H1 (cell line): ENCODE data around the gene GLIPR2. TPM values are rescaled to one million over a fixed set of nuclear protein-coding genes. Genes with fewer than 3 reads are reported as not detected.

Source experiments
- CTCF ChIA-PET: fragments of 300-600 bp; sonication (Branson Sonifier 250); formaldehyde crosslinking; loops from one replicate; lab custom pipeline; 2021; ENCODE audit not compliant: partially characterized antibody; lab: Charles Lee
- POLR2A ChIA-PET: fragments of 300-600 bp; sonication (Branson Sonifier 250); formaldehyde crosslinking; loops from one replicate; lab custom pipeline; 2021; ENCODE audit warnings: inconsistent platforms; ENCODE audit not compliant: partially characterized antibody; lab: Charles Lee
- DNase-seq, 2 experiments: peaks; one replicate each; pipeline versions ENCODE4 v3.0.0 to v3.0.0-alpha.2; 2010 to 2022; ENCODE audit warnings: low spot score in 2 of 2, low read depth in 1 of 2, mixed read lengths in 1 of 2
- FAIRE-seq: peaks from 2 replicates; lab custom pipeline; 2011; peaks lifted over from hg19 to GRCh38; lab: Jason Lieb, UNC
- H2AFZ ChIP-seq: 2 replicates; pipeline ENCODE4 v1.8.1; 2012; ENCODE audit warnings: low read length, inconsistent platforms
- H2AK5ac ChIP-seq: 2 replicates; pipeline ENCODE4 v1.6.1; 2013; ENCODE audit warnings: low read depth, low read length
- H2BK120ac ChIP-seq: replicated peaks from 2 replicates; pipeline ENCODE3; 2013; ENCODE audit warnings: low read depth, low read length, inconsistent platforms
- H2BK12ac ChIP-seq: 2 replicates; pipeline ENCODE4 v1.6.1; 2013; ENCODE audit warnings: low read depth, low read length
- H2BK15ac ChIP-seq: 2 replicates; pipeline ENCODE4 v1.6.1; 2013; ENCODE audit warnings: low read length
- H2BK20ac ChIP-seq: 2 replicates; pipeline ENCODE4 v1.6.1; 2013; ENCODE audit warnings: low read length
- H2BK5ac ChIP-seq: 2 replicates; pipeline ENCODE4 v1.6.1; 2013; ENCODE audit warnings: low read depth, low read length
- H3K14ac ChIP-seq: 2 replicates; pipeline ENCODE4 v1.6.1; 2013; ENCODE audit warnings: inconsistent platforms; ENCODE audit not compliant: insufficient read length
- H3K18ac ChIP-seq: 2 replicates; pipeline ENCODE4 v1.6.1; 2013; ENCODE audit warnings: low read length; ENCODE audit errors: extremely low read depth
- H3K23ac ChIP-seq: 2 replicates; pipeline ENCODE4 v1.6.1; 2013; ENCODE audit warnings: inconsistent platforms; ENCODE audit not compliant: insufficient read length
- H3K23me2 ChIP-seq: 2 replicates; pipeline ENCODE4 v1.6.1; 2013; ENCODE audit warnings: low read depth, low read length
- H3K27ac ChIP-seq: 2 replicates; pipeline ENCODE4 v1.6.1; 2011; ENCODE audit warnings: low read depth, low read length, inconsistent platforms
- H3K27me3 ChIP-seq, 4 experiments: replicated peaks in 1 of 4; 1 replicate in 1 of 4; 2 replicates in 3 of 4; pipeline versions ENCODE4 v1.6.1 to v1.8.1; 2011 to 2013; ENCODE audit warnings: low read length in 3 of 4, mild to moderate bottlenecking in 3 of 4, inconsistent platforms in 2 of 4, mixed read lengths in 2 of 4, moderate library complexity in 1 of 4; ENCODE audit not compliant: control insufficient read depth in 3 of 4, insufficient read depth in 3 of 4; ENCODE audit errors: extremely low read depth in 1 of 4
- H3K36me3 ChIP-seq, 4 experiments: 2 replicates each; pipeline versions ENCODE4 v1.6.1 to v1.8.1; 2011 to 2013; ENCODE audit warnings: mild to moderate bottlenecking in 4 of 4, low read length in 3 of 4, moderate library complexity in 2 of 4, control low read depth in 1 of 4, inconsistent platforms in 1 of 4; ENCODE audit not compliant: insufficient read depth in 4 of 4, control insufficient read depth in 2 of 4
- H3K4ac ChIP-seq: replicated peaks from 2 replicates; pipeline ENCODE3; 2013; ENCODE audit warnings: low read length, low read depth, mixed read lengths, inconsistent platforms; ENCODE audit not compliant: insufficient read length
- H3K4me1 ChIP-seq, 4 experiments: replicated peaks in 1 of 4; 1 replicate in 1 of 4; 2 replicates in 3 of 4; pipeline versions ENCODE4 v1.6.1 to v1.8.1; 2011 to 2013; ENCODE audit warnings: low read length in 3 of 4, inconsistent platforms in 2 of 4, mixed read lengths in 1 of 4; ENCODE audit not compliant: insufficient read depth in 4 of 4, control insufficient read depth in 3 of 4
- H3K4me2 ChIP-seq, 2 experiments: 2 replicates each; pipeline versions ENCODE4 v1.6.1 to v1.8.1; 2011 to 2013; ENCODE audit warnings: low read depth in 2 of 2, low read length in 2 of 2, control low read depth in 1 of 2, inconsistent platforms in 1 of 2, mild to moderate bottlenecking in 1 of 2; ENCODE audit not compliant: insufficient read depth in 1 of 2
- H3K4me3 ChIP-seq, 4 experiments: fragments of 200-600, 300-600 bp in 1 of 4; sonication (generic), shearing (Covaris generic), sonication (Bioruptor Twin) in 1 of 4; 2 replicates each; pipeline versions ENCODE4 v1.5.1 to v1.8.1; 2011 to 2016; ENCODE audit warnings: low read length in 4 of 4, low read depth in 3 of 4, control low read depth in 2 of 4, inconsistent platforms in 2 of 4, mild to moderate bottlenecking in 2 of 4, mixed read lengths in 1 of 4, moderate library complexity in 1 of 4; ENCODE audit not compliant: insufficient read depth in 2 of 4; ENCODE audit errors: extremely low read depth in 1 of 4
- H3K56ac ChIP-seq: replicated peaks from 2 replicates; pipeline ENCODE3; 2013; ENCODE audit warnings: low read depth, mild to moderate bottlenecking, mixed read lengths, low read length, inconsistent platforms; ENCODE audit not compliant: insufficient read length
- H3K79me1 ChIP-seq: 2 replicates; pipeline ENCODE4 v1.6.1; 2013; ENCODE audit warnings: low read depth, low read length, control low read depth
- H3K79me2 ChIP-seq, 2 experiments: 2 replicates each; pipeline versions ENCODE4 v1.6.1 to v1.8.1; 2012 to 2013; ENCODE audit warnings: low read length in 2 of 2, mild to moderate bottlenecking in 2 of 2, inconsistent platforms in 1 of 2; ENCODE audit not compliant: insufficient read depth in 2 of 2, control insufficient read depth in 1 of 2
- H3K9ac ChIP-seq, 4 experiments: replicated peaks in 1 of 4; 1 replicate in 1 of 4; 2 replicates in 3 of 4; pipeline versions ENCODE4 v1.6.1 to v1.8.1; 2011 to 2013; ENCODE audit warnings: low read depth in 3 of 4, low read length in 3 of 4, control low read depth in 2 of 4, mild to moderate bottlenecking in 2 of 4, moderate library complexity in 2 of 4, inconsistent platforms in 1 of 4; ENCODE audit errors: extremely low read depth in 1 of 4
- H3K9me3 ChIP-seq, 2 experiments: 2 replicates each; pipeline versions ENCODE4 v1.6.1 to v1.8.1; 2012 to 2013; ENCODE audit warnings: mild to moderate bottlenecking in 2 of 2, moderate library complexity in 2 of 2, control low read depth in 1 of 2, inconsistent platforms in 1 of 2, low read depth in 1 of 2, low read length in 1 of 2, mixed read lengths in 1 of 2; ENCODE audit not compliant: insufficient read depth in 2 of 2
- H4K20me1 ChIP-seq, 2 experiments: replicated peaks in 1 of 2; 2 replicates each; pipeline versions ENCODE3 to v1.8.1; 2011 to 2013; ENCODE audit warnings: inconsistent platforms in 2 of 2, low read length in 2 of 2, mild to moderate bottlenecking in 1 of 2; ENCODE audit not compliant: insufficient read depth in 2 of 2, control insufficient read depth in 1 of 2
- H4K5ac ChIP-seq: 2 replicates; pipeline ENCODE4 v1.6.1; 2013; ENCODE audit warnings: low read length, low read depth, mixed read lengths, inconsistent platforms; ENCODE audit not compliant: insufficient read length
- H4K8ac ChIP-seq: 2 replicates; pipeline ENCODE4 v1.8.0; 2013; ENCODE audit warnings: mild to moderate bottlenecking, moderate library complexity, low read length, inconsistent platforms; ENCODE audit not compliant: insufficient read depth; ENCODE audit errors: extremely low read depth
- H4K91ac ChIP-seq: replicated peaks from 2 replicates; pipeline ENCODE3; 2013; ENCODE audit warnings: low read length, mixed read lengths, inconsistent platforms; ENCODE audit not compliant: insufficient read length
- BCL11A ChIP-seq, 2 experiments: IDR thresholded peaks; one replicate each; pipeline ENCODE4 v1.6.1; 2011; ENCODE audit warnings: low read depth in 2 of 2, low read length in 2 of 2, mild to moderate bottlenecking in 2 of 2
- E2F6 ChIP-seq: IDR thresholded peaks from 2 replicates; pipeline ENCODE4 v1.6.1; 2012; ENCODE audit warnings: inconsistent platforms
- RAD21 ChIP-seq, 2 experiments: IDR thresholded peaks in 1 of 2; conservative IDR thresholded peaks in 1 of 2; 2 replicates each; pipeline ENCODE4 v1.6.1; 2011; ENCODE audit warnings: low read depth in 2 of 2, low read length in 2 of 2, improper control_type of control experiment in 1 of 2, inconsistent platforms in 1 of 2, mild to moderate bottlenecking in 1 of 2, moderate library complexity in 1 of 2
- RBBP5 ChIP-seq: IDR thresholded peaks from 2 replicates; pipeline ENCODE4 v1.7.1; 2012; ENCODE audit warnings: low read depth, mild to moderate bottlenecking, inconsistent platforms, low read length, moderate library complexity, borderline replicate concordance
- TAF1 ChIP-seq: IDR thresholded peaks from 2 replicates; pipeline ENCODE4 v1.6.1; 2011; ENCODE audit warnings: mild to moderate bottlenecking, low read depth, low read length
- whole genome bisulfite sequencing, 2 experiments: shearing (Covaris generic) in 1 of 2; methylation state at CpG; one replicate each; pipeline versions ENCODE4 v1.1.6 to v1.1.7; 2013 to 2015; ENCODE audit warnings: low lambda C conversion rate in 2 of 2, mixed read lengths in 2 of 2, inconsistent platforms in 1 of 2, low coverage in 1 of 2, missing lambda C conversion rate in 1 of 2; ENCODE audit not compliant: insufficient replicate concordance in 2 of 2, insufficient coverage in 1 of 2, insufficient read length in 1 of 2; ENCODE audit errors: extremely low coverage in 1 of 2, missing lambda C conversion rate in 1 of 2; 5-methylcytosine and 5-hydroxymethylcytosine counted together
- polyA plus RNA-seq, 7 experiments: library from polyadenylated mRNA; depleted of rRNA in 3 of 7; stranded (reverse) in 5 of 7; unstranded in 2 of 7; fragments of >200 nt in 5 of 7; fragments of 200-250 nt in 2 of 7; gene quantifications; 1 replicate in 5 of 7; 2 replicates in 1 of 7; 4 replicates in 1 of 7; pipeline versions ENCODE4 v1.2.1 to v1.2.3, GENCODE V29; 2011 to 2013; ENCODE audit warnings: missing spikeins in 2 of 7, mixed read lengths in 2 of 7
- total RNA-seq: library from RNA; stranded (reverse); fragmentation: NEBNext Ultra II Directional; extraction: Animal tissue kit (Norgen Biotek cat#: 25700); gene quantifications from 2 replicates; pipeline ENCODE4 v1.2.1, GENCODE V29; 2021
- TF ChIP-seq, protein P1 (sequence below), 3 experiments: IDR thresholded peaks; 1 replicate in 2 of 3; 2 replicates in 1 of 3; pipeline versions ENCODE4 v1.5.1 to v1.6.1; 2011; ENCODE audit warnings: low read length in 3 of 3, mild to moderate bottlenecking in 3 of 3, inconsistent platforms in 2 of 3, low read depth in 1 of 3, moderate library complexity in 1 of 3; ENCODE audit not compliant: insufficient read depth in 1 of 3; ENCODE audit errors: control extremely low read depth in 1 of 3

Gene GLIPR2
- total and polyA plus RNA-seq, 2 of the 8 experiments (the other 6 are each of a cell fraction or from before 2014, with no cell fraction given): 7.9 to 12.0 TPM

GRCh38 chr9:36102742-36103495 is 33.6 kb upstream of the GLIPR2 start:
- no peak overlapping the region for H3K4me3 ChIP-seq
- H3K27ac ChIP-seq: no peak overlapping the region
- H3K4ac ChIP-seq: no peak overlapping the region
- FAIRE-seq (peak; percentile 90), DNase-seq (peak; percentile 49 to 85)
- no peak overlapping the region for H4K8ac ChIP-seq
- H3K56ac ChIP-seq: no peak overlapping the region
- no peaks in the 10 kb centered on the region for H4K20me1 ChIP-seq
- no peak overlapping the region for H2BK15ac ChIP-seq
- no peak overlapping the region for H3K14ac ChIP-seq
- no peaks in the 10 kb centered on the region for H3K79me2 ChIP-seq
- no peaks in the 10 kb centered on the region for H3K36me3 ChIP-seq
- WGBS, 2 experiments: 93% methylated on average over 10 of the region's 10 CpGs; no CpG with 5 or more reads in 1 of the 2 experiments
- H3K4me2 ChIP-seq: no peak overlapping the region
- no peak overlapping the region for H2BK120ac ChIP-seq
- no peak overlapping the region for H2AFZ ChIP-seq
- H3K9me3 ChIP-seq: no peaks in the 10 kb centered on the region
- H2BK5ac ChIP-seq: no peak overlapping the region
- POLR2A ChIA-PET: interaction anchor here (0.7 to 1.8 kb wide), 3 partner anchors 10 to 88 kb away, joined by 3 to 5 read pairs (median 3); partner anchors contain the start of gene CLTA
- H3K79me1 ChIP-seq: no peaks in the 10 kb centered on the region
- H3K4me1 ChIP-seq: peaks cover 0 to 3% (median 2%) of the 10 kb centered on the region in 4 experiments; a peak in 4 of 7 replicates
- H3K23ac ChIP-seq: no peak overlapping the region
- H2AK5ac ChIP-seq: no peak overlapping the region
- H2BK12ac ChIP-seq: no peak overlapping the region
- H3K27me3 ChIP-seq: no peaks in the 10 kb centered on the region
- H3K18ac ChIP-seq: no peak overlapping the region
- H3K23me2 ChIP-seq: no peaks in the 10 kb centered on the region
- CTCF ChIA-PET: interaction anchor here (0.6 to 7.6 kb wide), 38 partner anchors 11 to 531 kb away, joined by 3 to 153 read pairs (median 4); partner anchors contain the start of genes CCIN, CLTA, GLIPR2 and RECK
- H4K5ac ChIP-seq: no peak overlapping the region
- H4K91ac ChIP-seq: no peak overlapping the region
- H2BK20ac ChIP-seq: no peak overlapping the region
- H3K9ac ChIP-seq: no peak overlapping the region
- TF ChIP-seq, protein P1, sequence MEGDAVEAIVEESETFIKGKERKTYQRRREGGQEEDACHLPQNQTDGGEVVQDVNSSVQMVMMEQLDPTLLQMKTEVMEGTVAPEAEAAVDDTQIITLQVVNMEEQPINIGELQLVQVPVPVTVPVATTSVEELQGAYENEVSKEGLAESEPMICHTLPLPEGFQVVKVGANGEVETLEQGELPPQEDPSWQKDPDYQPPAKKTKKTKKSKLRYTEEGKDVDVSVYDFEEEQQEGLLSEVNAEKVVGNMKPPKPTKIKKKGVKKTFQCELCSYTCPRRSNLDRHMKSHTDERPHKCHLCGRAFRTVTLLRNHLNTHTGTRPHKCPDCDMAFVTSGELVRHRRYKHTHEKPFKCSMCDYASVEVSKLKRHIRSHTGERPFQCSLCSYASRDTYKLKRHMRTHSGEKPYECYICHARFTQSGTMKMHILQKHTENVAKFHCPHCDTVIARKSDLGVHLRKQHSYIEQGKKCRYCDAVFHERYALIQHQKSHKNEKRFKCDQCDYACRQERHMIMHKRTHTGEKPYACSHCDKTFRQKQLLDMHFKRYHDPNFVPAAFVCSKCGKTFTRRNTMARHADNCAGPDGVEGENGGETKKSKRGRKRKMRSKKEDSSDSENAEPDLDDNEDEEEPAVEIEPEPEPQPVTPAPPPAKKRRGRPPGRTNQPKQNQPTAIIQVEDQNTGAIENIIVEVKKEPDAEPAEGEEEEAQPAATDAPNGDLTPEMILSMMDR (IDR thresholded peaks at IDR 0.05; ENCODE audit: control extremely low read depth in 1 of 3, insufficient read depth in 1 of 3, low read depth in 1 of 3, low read length in 3 of 3): peak; percentile 71 to 89 (median 80)
- TF ChIP-seq BCL11A (IDR thresholded peaks at IDR 0.05; ENCODE audit: low read depth in 2 of 2, low read length in 2 of 2): no peak
- peak; percentile 78 to 83 for TF ChIP-seq RAD21 (IDR thresholded peaks at IDR 0.05 in 1 of 2, conservative IDR thresholded peaks at IDR 0.05 in 1 of 2; ENCODE audit: low read depth in 2 of 2, low read length in 2 of 2)
- peak; percentile 73 for TF ChIP-seq E2F6
- TF ChIP-seq TAF1: no peak
- TF ChIP-seq RBBP5: no peak
